ENCODE data around the gene TNIP1.

Gene TNIP1

GRCh38 chr5:151106043-151106442 is 25.2 kb upstream of the TNIP1 start:
- no peak for DNase-seq (ENCODE audit: low spot score)

GRCh38 chr5:151105561-151105960 is 24.7 kb upstream of the TNIP1 start:
- no peak for DNase-seq (ENCODE audit: low spot score)

- DNase-seq (ENCODE audit: low spot score), result no peak
Observed at GRCh38 chr5:151104795-151105194, 24.0 kb upstream of the TNIP1 start.

GRCh38 chr5:151101746-151102145 is 20.9 kb upstream of the TNIP1 start:
- DNase-seq (ENCODE audit: low spot score), result no peak

GRCh38 chr5:151101151-151101550 is 20.3 kb upstream of the TNIP1 start:
- DNase-seq (ENCODE audit: low spot score), result no peak

GRCh38 chr5:151100681-151101080 is 19.8 kb upstream of the TNIP1 start:
- no peak for DNase-seq (ENCODE audit: low spot score)

GRCh38 chr5:151098768-151099121 is 17.9 kb upstream of the TNIP1 start:
- no peak for DNase-seq (ENCODE audit: low spot score)

GRCh38 chr5:151097820-151098767 is 17.3 kb upstream of the TNIP1 start:
- no peak for DNase-seq (ENCODE audit: low spot score)

- no peak for DNase-seq (ENCODE audit: low spot score)
Observed at GRCh38 chr5:151097061-151097460, 16.2 kb upstream of the TNIP1 start.

- no peak for DNase-seq (ENCODE audit: low spot score)
Observed at GRCh38 chr5:151096001-151096373, 15.2 kb upstream of the TNIP1 start.

GRCh38 chr5:151095341-151096000 is 14.6 kb upstream of the TNIP1 start:
- DNase-seq (ENCODE audit: low spot score), result peak; percentile 81

GRCh38 chr5:151094852-151095245 is 14.0 kb upstream of the TNIP1 start:
- DNase-seq (ENCODE audit: low spot score), result no peak

GRCh38 chr5:151094030-151094851 is 13.4 kb upstream of the TNIP1 start:
- DNase-seq (ENCODE audit: low spot score), result no peak

GRCh38 chr5:151093476-151093889 is 12.6 kb upstream of the TNIP1 start:
- DNase-seq (ENCODE audit: low spot score), result no peak

- peak; percentile 37 for DNase-seq (ENCODE audit: low spot score)
Observed at GRCh38 chr5:151092762-151093161, 11.9 kb upstream of the TNIP1 start.

- DNase-seq (ENCODE audit: low spot score), result no peak
Observed at GRCh38 chr5:151089726-151090125, 8.9 kb upstream of the TNIP1 start.

- no peak for DNase-seq (ENCODE audit: low spot score)
Observed at GRCh38 chr5:151088986-151089385, 8.2 kb upstream of the TNIP1 start.

- no peak for DNase-seq (ENCODE audit: low spot score)
Observed at GRCh38 chr5:151087486-151087885, 6.7 kb upstream of the TNIP1 start.

- no peak for DNase-seq (ENCODE audit: low spot score)
Observed at GRCh38 chr5:151086905-151087360, 6.1 kb upstream of the TNIP1 start.

GRCh38 chr5:151086192-151086869 is 5.5 kb upstream of the TNIP1 start:
- DNase-seq (ENCODE audit: low spot score), result no peak

GRCh38 chr5:151085517-151086041 is 4.7 kb upstream of the TNIP1 start:
- DNase-seq (ENCODE audit: low spot score), result no peak

GRCh38 chr5:151084363-151084762 is 3.5 kb upstream of the TNIP1 start:
- no peak for DNase-seq (ENCODE audit: low spot score)
